ENCODE data around the gene SPHK2.
A peak's percentile ranks its signal among the peaks of the same experiment; 100 is the strongest.

The SPHK2 gene

GRCh38 chr19:48624791-48625723, 5.8 kb downstream of the SPHK2 start:
- no peak for DNase-seq (ENCODE audit: low read depth)
- peak overlapping the region; percentile 51; the same call in 1 of the 2 replicates for H3K4me3 ChIP-seq (ENCODE audit: low read depth, low read length)
- TF ChIP-seq CTCF (IDR thresholded peaks at IDR 0.05; ENCODE audit: low read depth, low read length, missing control alignments), result no peak

- H3K4me3 ChIP-seq (ENCODE audit: low read depth, low read length), result no peak overlapping the region
- no peak for TF ChIP-seq CTCF (IDR thresholded peaks at IDR 0.05; ENCODE audit: low read depth, low read length, missing control alignments)
- no peak for DNase-seq (ENCODE audit: low read depth)
Measured at GRCh38 chr19:48625891-48626327, 6.6 kb downstream of the SPHK2 start.

GRCh38 chr19:48627201-48627864, 8.0 kb downstream of the SPHK2 start:
- no peak for TF ChIP-seq CTCF (IDR thresholded peaks at IDR 0.05; ENCODE audit: low read depth, low read length, missing control alignments)
- DNase-seq (ENCODE audit: low read depth), result no peak
- H3K4me3 ChIP-seq (ENCODE audit: low read depth, low read length), result no peak overlapping the region

GRCh38 chr19:48627865-48628314, 8.6 kb downstream of the SPHK2 start:
- TF ChIP-seq CTCF (IDR thresholded peaks at IDR 0.05; ENCODE audit: low read depth, low read length, missing control alignments), result no peak
- no peak overlapping the region for H3K4me3 ChIP-seq (ENCODE audit: low read depth, low read length)
- no peak for DNase-seq (ENCODE audit: low read depth)

- no peak for TF ChIP-seq CTCF (IDR thresholded peaks at IDR 0.05; ENCODE audit: low read depth, low read length, missing control alignments)
- no peak for DNase-seq (ENCODE audit: low read depth)
- no peak overlapping the region for H3K4me3 ChIP-seq (ENCODE audit: low read depth, low read length)
Measured at GRCh38 chr19:48628486-48629296, 9.4 kb downstream of the SPHK2 start.

GRCh38 chr19:48629297-48629598, 9.9 kb downstream of the SPHK2 start:
- no peak for TF ChIP-seq CTCF (IDR thresholded peaks at IDR 0.05; ENCODE audit: low read depth, low read length, missing control alignments)
- no peak for DNase-seq (ENCODE audit: low read depth)
- H3K4me3 ChIP-seq (ENCODE audit: low read depth, low read length), result no peak overlapping the region

Measured in GM12864 (cell line).